Coronary artery (tissue), 2 donors: ENCODE measurements around the gene PCSK2.

Source experiments
- DNase-seq: peaks from one replicate; pipeline ENCODE4 v3.0.0-alpha.2; 2017; ENCODE audit warnings: low spot score
- H3K27ac ChIP-seq, 2 donors: fragments of 200-600 bp; sonication (generic); one replicate each; pipeline ENCODE4 v1.5.1; 2016 to 2019
- H3K4me3 ChIP-seq: fragments of 200-600 bp; sonication (generic); 2 replicates; pipeline ENCODE4 v1.5.1; 2016; ENCODE audit warnings: mild to moderate bottlenecking, moderate library complexity
- TF ChIP-seq, protein P1 (sequence below): fragments of 200-600 bp; sonication (generic); IDR thresholded peaks from one replicate; pipeline ENCODE4 v1.5.1; 2019; ENCODE audit warnings: antibody characterized with exemption

The PCSK2 gene

DNA sequence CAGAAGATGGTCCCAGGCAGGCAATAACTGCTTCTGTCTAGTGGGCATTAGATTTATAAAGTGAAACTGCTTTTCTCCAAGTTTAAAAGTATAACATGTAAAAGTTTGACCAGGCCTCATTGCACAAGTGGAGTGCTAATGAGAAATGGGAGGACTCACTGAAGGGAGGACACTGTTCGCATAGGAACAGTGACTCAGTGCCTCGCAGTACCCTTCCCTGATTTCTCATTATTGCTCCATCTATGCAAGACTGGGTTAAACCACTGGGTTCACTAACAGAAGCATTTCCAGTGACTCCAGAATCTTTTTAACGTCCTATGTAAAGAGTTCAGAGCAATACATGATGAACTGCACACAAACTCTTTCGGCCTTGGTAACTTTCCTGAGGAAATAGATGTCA, 79.6 kb downstream of the PCSK2 start:
- Histone ChIP-seq H3K27ac (no peak overlapping the region), H3K4me3 (no peak overlapping the region)
- DNase-seq, result no peak
- TF ChIP-seq, protein P1, sequence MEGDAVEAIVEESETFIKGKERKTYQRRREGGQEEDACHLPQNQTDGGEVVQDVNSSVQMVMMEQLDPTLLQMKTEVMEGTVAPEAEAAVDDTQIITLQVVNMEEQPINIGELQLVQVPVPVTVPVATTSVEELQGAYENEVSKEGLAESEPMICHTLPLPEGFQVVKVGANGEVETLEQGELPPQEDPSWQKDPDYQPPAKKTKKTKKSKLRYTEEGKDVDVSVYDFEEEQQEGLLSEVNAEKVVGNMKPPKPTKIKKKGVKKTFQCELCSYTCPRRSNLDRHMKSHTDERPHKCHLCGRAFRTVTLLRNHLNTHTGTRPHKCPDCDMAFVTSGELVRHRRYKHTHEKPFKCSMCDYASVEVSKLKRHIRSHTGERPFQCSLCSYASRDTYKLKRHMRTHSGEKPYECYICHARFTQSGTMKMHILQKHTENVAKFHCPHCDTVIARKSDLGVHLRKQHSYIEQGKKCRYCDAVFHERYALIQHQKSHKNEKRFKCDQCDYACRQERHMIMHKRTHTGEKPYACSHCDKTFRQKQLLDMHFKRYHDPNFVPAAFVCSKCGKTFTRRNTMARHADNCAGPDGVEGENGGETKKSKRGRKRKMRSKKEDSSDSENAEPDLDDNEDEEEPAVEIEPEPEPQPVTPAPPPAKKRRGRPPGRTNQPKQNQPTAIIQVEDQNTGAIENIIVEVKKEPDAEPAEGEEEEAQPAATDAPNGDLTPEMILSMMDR, result no peak

DNA sequence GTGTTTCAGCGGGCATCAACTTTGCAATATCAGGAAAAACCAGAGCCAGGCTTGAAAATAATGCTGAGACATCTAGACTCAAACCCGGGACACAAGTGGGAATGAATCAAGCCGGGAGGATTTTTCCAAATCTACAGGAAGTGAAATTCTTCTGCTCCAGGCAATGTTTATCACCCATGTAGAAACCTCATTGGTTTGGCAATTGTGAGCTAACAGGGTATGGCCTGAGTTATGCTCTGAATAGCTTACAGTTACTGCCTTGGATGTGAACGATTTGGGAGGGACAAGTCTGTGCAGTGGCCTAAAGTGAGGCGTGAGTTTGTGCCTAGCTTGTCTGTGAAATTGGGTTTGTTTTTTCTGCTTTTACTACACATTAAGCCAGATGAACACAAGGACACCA, 87.4 kb downstream of the PCSK2 start:
- TF ChIP-seq, protein P1, result no peak
- H3K27ac ChIP-seq, result no peak overlapping the region
- no peak for DNase-seq
- no peak overlapping the region for H3K4me3 ChIP-seq

DNA sequence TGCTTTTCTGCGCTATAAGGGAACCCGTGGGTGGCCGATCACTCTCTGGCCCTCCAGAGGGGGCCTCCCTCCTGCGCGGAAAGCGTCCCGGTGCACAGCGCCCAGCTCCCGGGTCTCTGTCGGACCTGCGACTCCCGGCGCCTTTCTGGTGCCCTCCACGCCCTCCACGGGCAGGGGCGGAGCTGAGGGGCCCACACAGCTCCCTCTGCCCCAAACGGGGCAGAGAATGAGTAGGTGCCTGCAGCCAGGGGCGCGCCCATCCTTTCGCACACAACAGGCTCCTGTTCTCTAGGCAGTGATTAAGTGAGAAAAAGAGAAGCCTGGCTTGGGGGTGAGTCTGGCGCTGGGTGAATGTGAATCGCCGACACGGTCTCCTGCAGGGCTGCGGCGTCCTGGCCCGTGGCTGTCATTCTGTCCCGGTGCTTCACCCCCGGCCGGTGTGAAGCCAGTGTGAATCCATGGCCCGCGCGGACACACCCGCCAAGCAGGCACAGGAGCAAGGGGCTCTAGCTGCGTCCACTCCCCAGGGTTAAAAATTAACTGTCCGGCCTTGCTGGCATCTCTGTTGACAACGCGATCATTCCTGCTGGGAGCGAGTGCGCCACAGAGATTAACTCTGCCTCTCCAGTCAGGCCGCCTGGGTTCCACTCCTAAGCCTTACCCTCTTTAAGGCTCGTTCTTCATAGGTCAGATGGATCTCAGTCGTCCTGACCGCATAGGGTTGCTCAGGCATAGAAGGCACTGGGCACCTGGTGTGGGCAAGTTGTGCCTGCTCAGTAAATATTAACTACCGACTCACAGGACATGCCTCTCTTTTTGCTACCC, 88.8 kb downstream of the PCSK2 start:
- DNase-seq, result no peak

DNA sequence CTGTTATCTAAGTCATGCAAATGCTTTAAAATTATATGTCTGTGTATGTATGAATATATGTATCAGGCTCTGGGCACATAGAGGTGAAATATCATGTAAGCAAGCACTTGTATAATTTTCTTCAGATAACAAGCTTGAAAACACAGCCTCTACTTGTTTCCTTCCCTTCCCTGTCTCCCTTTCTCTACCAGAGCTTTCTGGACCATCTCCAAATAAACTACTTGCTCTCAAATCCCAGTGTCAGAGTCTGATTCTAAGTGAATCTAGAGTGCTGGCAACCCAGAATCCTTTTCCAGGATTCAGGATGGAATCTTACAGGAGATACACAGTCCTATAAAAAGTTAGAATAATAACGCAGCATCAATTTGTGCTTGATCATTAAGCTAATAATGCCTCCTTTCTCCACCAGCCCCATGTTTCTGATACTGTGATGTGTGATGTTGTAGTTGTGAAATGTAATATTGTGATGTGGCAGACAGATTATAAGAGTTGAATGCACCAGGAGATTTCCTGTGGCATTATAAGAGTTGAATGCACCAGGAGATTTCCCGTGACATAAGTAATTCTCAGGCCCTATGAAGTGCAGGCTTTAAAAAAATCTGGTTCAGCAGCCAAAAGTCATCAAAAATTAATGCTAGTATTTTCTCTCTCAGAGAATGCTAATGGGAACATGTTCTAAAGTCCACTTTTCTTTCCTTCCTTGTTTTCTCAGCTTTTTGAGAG, 89.6 kb downstream of the PCSK2 start:
- TF ChIP-seq, protein P1, result no peak
- H3K4me3 ChIP-seq, result no peak overlapping the region
- no peak for DNase-seq
- H3K27ac ChIP-seq, result no peak overlapping the region

More for the DNA sequence above, 88.8 kb downstream of the PCSK2 start:
- H3K4me3 ChIP-seq, result no peak overlapping the region
- no peak overlapping the region for H3K27ac ChIP-seq
- TF ChIP-seq, protein P1, result no peak

DNA sequence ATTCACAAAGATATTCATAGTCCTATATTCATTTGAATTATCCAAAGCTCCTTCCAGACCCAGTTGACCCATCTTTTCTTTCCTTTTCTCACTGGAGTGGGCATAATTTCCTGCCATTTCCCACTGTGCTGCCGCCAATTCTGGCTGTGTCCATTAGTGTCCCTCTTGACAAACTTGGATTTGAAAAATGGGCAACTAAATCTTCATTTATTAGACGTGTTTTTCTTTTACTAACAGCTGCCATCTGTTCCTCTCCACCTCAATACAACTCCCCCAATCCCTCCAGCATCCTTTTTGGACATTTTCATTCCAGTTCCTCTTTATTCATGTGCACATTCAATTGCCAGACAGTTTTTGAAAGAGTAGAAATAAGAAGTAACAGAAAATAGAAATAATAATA, 90.5 kb downstream of the PCSK2 start:
- no peak for DNase-seq
- TF ChIP-seq, protein P1, result no peak
- H3K27ac ChIP-seq, result no peak overlapping the region
- H3K4me3 ChIP-seq, result no peak overlapping the region

DNA sequence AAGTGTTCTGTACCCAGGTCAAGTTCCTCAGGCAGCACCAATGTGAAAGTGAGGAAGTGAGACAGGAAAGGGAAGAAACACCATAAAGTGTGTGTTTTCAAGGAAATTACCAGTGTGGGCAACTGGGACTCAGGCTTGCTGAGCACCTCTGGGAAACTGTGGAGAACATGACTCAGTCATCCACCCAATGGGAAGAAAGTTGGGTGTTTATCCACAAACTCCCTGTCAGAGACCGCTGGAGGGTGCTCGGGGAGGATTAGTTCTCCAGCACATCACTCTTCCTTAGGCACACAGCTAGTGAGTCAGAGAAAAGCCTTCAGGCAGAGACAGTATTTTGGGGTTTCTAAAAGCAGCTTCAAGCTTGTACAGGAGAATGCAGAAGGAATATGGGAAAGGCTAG, 93.6 kb downstream of the PCSK2 start:
- TF ChIP-seq, protein P1, result no peak
- no peak overlapping the region for H3K27ac ChIP-seq
- no peak overlapping the region for H3K4me3 ChIP-seq
- no peak for DNase-seq
